Suprapubic skin (tissue), 4 donors: ENCODE results near the gene KLHDC9. TPM values are rescaled to one million over a fixed set of nuclear protein-coding genes. Genes with fewer than 3 reads are reported as not detected.

ENCODE experiments used
- DNase-seq, 2 donors: peaks; one replicate each; pipeline ENCODE4 v3.0.0-alpha.2; 2019; ENCODE audit warnings: low spot score in 2 of 2
- H3K27ac ChIP-seq: fragments of 200-600 bp; sonication (generic); one replicate; pipeline ENCODE4 v1.5.1; 2019
- H3K27me3 ChIP-seq: fragments of 200-600 bp; sonication (generic); one replicate; pipeline ENCODE4 v1.5.1; 2019
- H3K36me3 ChIP-seq: fragments of 200-600 bp; sonication (generic); one replicate; pipeline ENCODE4 v1.5.1; 2019
- H3K4me1 ChIP-seq: fragments of 200-600 bp; sonication (generic); one replicate; pipeline ENCODE4 v1.5.1; 2019
- H3K4me3 ChIP-seq: fragments of 200-600 bp; sonication (generic); one replicate; pipeline ENCODE4 v1.5.1; 2019; ENCODE audit warnings: mild to moderate bottlenecking
- H3K9me3 ChIP-seq: fragments of 200-600 bp; sonication (generic); one replicate; pipeline ENCODE4 v1.5.1; 2019
- CTCF ChIP-seq, 2 donors: fragments of 200-600 bp in 1 of 2; fragments of 450-650 bp in 1 of 2; sonication (generic) in 1 of 2; IDR thresholded peaks; one replicate each; pipeline ENCODE4 v1.5.1; 2016 to 2019; ENCODE audit warnings: antibody characterized with exemption in 2 of 2, mild to moderate bottlenecking in 1 of 2, moderate library complexity in 1 of 2
- EP300 ChIP-seq: sonication (generic); formaldehyde crosslinking; IDR thresholded peaks from one replicate; pipeline ENCODE4 v1.6.1; 2017; ENCODE audit warnings: antibody characterized with exemption
- POLR2A ChIP-seq, 2 donors: fragments of 450-650 bp; IDR thresholded peaks; one replicate each; pipeline ENCODE4 v1.6.1; 2017; ENCODE audit warnings: antibody characterized with exemption in 2 of 2, mild to moderate bottlenecking in 2 of 2, moderate library complexity in 2 of 2
- POLR2AphosphoS5 ChIP-seq, 3 donors: sonication (generic); formaldehyde crosslinking; IDR thresholded peaks; one replicate each; pipeline ENCODE4 v1.6.1; 2017; ENCODE audit warnings: antibody characterized with exemption in 3 of 3
- WGBS: methylation state at CpG from one replicate; pipeline ENCODE4 v1.1.5; 2018; 5-methylcytosine and 5-hydroxymethylcytosine counted together
- total RNA-seq, 4 donors: library from RNA; depleted of rRNA; stranded (reverse); fragments of >200 nt; gene quantifications; one replicate each; pipeline ENCODE4 v1.1.0, GENCODE V29; 2016

Gene KLHDC9
- total RNA-seq, 4 donors from 2014 or later, result 1.3 to 4.0 (median 1.4) TPM; not detected in 1

GRCh38 chr1:161072751-161073449 is 25.3 kb upstream of the KLHDC9 start:
- peaks cover 50% of the 10 kb centered on the region for H3K4me1 ChIP-seq
- H3K9me3 ChIP-seq, result no peaks in the 10 kb centered on the region
- DNase-seq, result no peak
- no peaks in the 10 kb centered on the region for H3K27me3 ChIP-seq
- WGBS, result 92% methylated on average over 19 of the region's 19 CpGs
- H3K36me3 ChIP-seq, result peaks cover 3% of the 10 kb centered on the region
- no peak overlapping the region for H3K4me3 ChIP-seq
- H3K27ac ChIP-seq, result no peak overlapping the region
- TF ChIP-seq EP300, result no peak
- no peak for TF ChIP-seq CTCF (IDR thresholded peaks at IDR 0.05)
- TF ChIP-seq POLR2AphosphoS5 (IDR thresholded peaks at IDR 0.05), result no peak
- no peak for TF ChIP-seq POLR2A (IDR thresholded peaks at IDR 0.05)

GRCh38 chr1:161073474-161074121 is 24.6 kb upstream of the KLHDC9 start:
- Histone ChIP-seq H3K4me3 (no peak overlapping the region), H3K27ac (peak overlapping the region; percentile 74), H3K27me3 (no peaks in the 10 kb centered on the region), H3K36me3 (peaks cover 3% of the 10 kb centered on the region), H3K4me1 (peaks cover 46% of the 10 kb centered on the region), H3K9me3 (no peaks in the 10 kb centered on the region)
- TF ChIP-seq POLR2AphosphoS5 (IDR thresholded peaks at IDR 0.05), result peak in 2 of 3 donors; percentile 15 to 25
- no peak for TF ChIP-seq POLR2A (IDR thresholded peaks at IDR 0.05)
- peak in 1 of 2 donors; percentile 12 for TF ChIP-seq CTCF (IDR thresholded peaks at IDR 0.05)
- no peak for TF ChIP-seq EP300
- 45% methylated on average over 5 of the region's 7 CpGs for whole genome bisulfite sequencing
- peak in 1 of 2 donors; percentile 85 for DNase-seq

- Histone ChIP-seq H3K4me3 (no peak overlapping the region), H3K9me3 (no peaks in the 10 kb centered on the region), H3K4me1 (peaks cover 50% of the 10 kb centered on the region), H3K36me3 (peaks cover under 1% of the 10 kb centered on the region), H3K27me3 (no peaks in the 10 kb centered on the region), H3K27ac (peak overlapping the region; percentile 74)
- 43% methylated on average over 12 of the region's 12 CpGs for WGBS
- no peak for TF ChIP-seq POLR2A (IDR thresholded peaks at IDR 0.05)
- no peak for TF ChIP-seq EP300
- peak in 2 of 3 donors; percentile 70 to 81 for TF ChIP-seq POLR2AphosphoS5 (IDR thresholded peaks at IDR 0.05)
- no peak for TF ChIP-seq CTCF (IDR thresholded peaks at IDR 0.05)
- DNase-seq, result peak in 1 of 2 donors; percentile 82
Observed at GRCh38 chr1:161074676-161075368, 23.3 kb upstream of the KLHDC9 start.

GRCh38 chr1:161076410-161076809 is 21.8 kb upstream of the KLHDC9 start:
- no peaks in the 10 kb centered on the region for H3K36me3 ChIP-seq
- H3K9me3 ChIP-seq, result no peaks in the 10 kb centered on the region
- no peak for DNase-seq
- no peak for TF ChIP-seq POLR2A (IDR thresholded peaks at IDR 0.05)
- no peak for TF ChIP-seq EP300
- no peak for TF ChIP-seq POLR2AphosphoS5 (IDR thresholded peaks at IDR 0.05)
- TF ChIP-seq CTCF (IDR thresholded peaks at IDR 0.05), result no peak
- H3K27me3 ChIP-seq, result no peaks in the 10 kb centered on the region
- H3K4me3 ChIP-seq, result no peak overlapping the region
- H3K27ac ChIP-seq, result peak overlapping the region; percentile 61
- peaks cover 43% of the 10 kb centered on the region for H3K4me1 ChIP-seq

GRCh38 chr1:161077426-161077825 is 20.7 kb upstream of the KLHDC9 start:
- H3K27ac ChIP-seq, result no peak overlapping the region
- peaks cover 53% of the 10 kb centered on the region for H3K4me1 ChIP-seq

More at GRCh38 chr1:161077426-161077825, 20.7 kb upstream of the KLHDC9 start:
- TF ChIP-seq POLR2AphosphoS5 (IDR thresholded peaks at IDR 0.05) (no peak), EP300 (no peak), POLR2A (IDR thresholded peaks at IDR 0.05) (no peak), CTCF (IDR thresholded peaks at IDR 0.05) (no peak)
- no peaks in the 10 kb centered on the region for H3K27me3 ChIP-seq
- no peaks in the 10 kb centered on the region for H3K36me3 ChIP-seq
- WGBS, result 79% methylated on average over 8 of the region's 9 CpGs
- H3K4me3 ChIP-seq, result no peak overlapping the region
- DNase-seq, result no peak
- no peaks in the 10 kb centered on the region for H3K9me3 ChIP-seq
